Erythroblast (primary cell): ENCODE results near the gene TCF4.

Experiments used
- GATA1 ChIP-seq: IDR thresholded peaks from 2 replicates; pipeline ENCODE4 v1.6.1; 2011; ENCODE audit warnings: low read depth, mild to moderate bottlenecking, control low read depth, low read length, moderate library complexity
- POLR2A ChIP-seq: IDR thresholded peaks from 2 replicates; pipeline ENCODE4 v1.6.1; 2011; ENCODE audit warnings: mild to moderate bottlenecking, low read length

- TF ChIP-seq POLR2A = no peak
- no peak for TF ChIP-seq GATA1
Measured at GRCh38 chr18:55447672-55448018, 140.3 kb downstream of the TCF4 start.
